A549 (cell line): ENCODE measurements around the gene D2HGDH. TPM values are rescaled to one million over a fixed set of nuclear protein-coding genes. Genes with fewer than 3 reads are reported as not detected.

Experiments
- ATAC-seq, 2 experiments: fragments of 200-7000 bp in 1 of 2; fragments of >200 bp in 1 of 2; cut with Nextera tagmentation in 1 of 2; cut with Tn5 transposase in 1 of 2; 3 replicates each; pipeline versions ENCODE4 v1.8.0 to v1.9.1; 2018 to 2020; ENCODE audit warnings: mild to moderate bottlenecking in 1 of 2, moderate library complexity in 1 of 2
- CTCF ChIA-PET: fragments of 300-600 bp; sonication (Branson Sonifier 250); formaldehyde crosslinking; extraction: SDS; loops from one replicate; lab custom pipeline; 2021; ENCODE audit warnings: antibody characterized with exemption, inconsistent platforms; lab: Yijun Ruan, JAX
- POLR2A ChIA-PET: fragments of 350-600 bp; formaldehyde crosslinking; extraction: SDS; loops from one replicate; lab custom pipeline; 2021; ENCODE audit warnings: antibody characterized with exemption, inconsistent platforms; lab: Yijun Ruan, JAX
- DNase-seq, 2 experiments: peaks; one replicate each; pipeline versions ENCODE4 v3.0.0 to v3.0.0-alpha.2; 2011 to 2016; ENCODE audit warnings: low read depth in 1 of 2, low spot score in 1 of 2
- FAIRE-seq: peaks from 2 replicates; lab custom pipeline; 2011; peaks lifted over from hg19 to GRCh38; lab: Jason Lieb, UNC
- H3K27ac ChIP-seq, 2 experiments: fragments of >200 bp; sonication (Bioruptor Twin); formaldehyde crosslinking; 3 replicates each; pipeline ENCODE4 v1.5.1; 2016 to 2017
- H3K4me1 ChIP-seq: fragments of >200 bp; sonication (Bioruptor Twin); formaldehyde crosslinking; 3 replicates; pipeline ENCODE4 v1.6.1; 2016
- H3K4me2 ChIP-seq: fragments of >200 bp; sonication (Bioruptor Twin); formaldehyde crosslinking; 3 replicates; pipeline ENCODE4 v1.6.1; 2016
- H3K4me3 ChIP-seq: fragments of >200 bp; sonication (Bioruptor Twin); formaldehyde crosslinking; 3 replicates; pipeline ENCODE4 v1.5.1; 2016
- H3K9me3 ChIP-seq: fragments of >200 bp; sonication (Bioruptor Twin); formaldehyde crosslinking; 3 replicates; pipeline ENCODE4 v1.6.1; 2016
- CEBPB ChIP-seq, 2 experiments: fragments of >200 bp in 1 of 2; sonication (Bioruptor Twin) in 1 of 2; formaldehyde crosslinking in 1 of 2; IDR thresholded peaks; 2 replicates each; pipeline ENCODE4 v1.6.1; 2012 to 2016
- CHD2 ChIP-seq: fragments of 150-350 bp; IDR thresholded peaks from 2 replicates; pipeline ENCODE4 v1.6.1; 2014; ENCODE audit warnings: low read length; ENCODE audit not compliant: partially characterized antibody
- CHD4 ChIP-seq: fragments of 200-600 bp; sonication (generic); IDR thresholded peaks from 2 replicates; pipeline ENCODE4 v1.6.1; 2016; ENCODE audit warnings: antibody characterized with exemption, mild to moderate bottlenecking, borderline replicate concordance
- EHF ChIP-seq: fragments of 250-450 bp; sonication (Bioruptor Pico); IDR thresholded peaks from 2 replicates; pipeline ENCODE4 v1.5.0; 2020; ENCODE audit warnings: mild to moderate bottlenecking
- ELK1 ChIP-seq: fragments of 150-350 bp; IDR thresholded peaks from 2 replicates; pipeline ENCODE4 v1.6.1; 2014; ENCODE audit warnings: low read depth, mild to moderate bottlenecking, low read length
- FOSB ChIP-seq: fragments of 250-450 bp; sonication (Bioruptor Pico); IDR thresholded peaks from 2 replicates; pipeline ENCODE4 v1.5.0; 2020; ENCODE audit warnings: mild to moderate bottlenecking, moderate library complexity
- FOSL2 ChIP-seq, 2 experiments: fragments of 450-650 bp in 1 of 2; fragments of >200 bp in 1 of 2; sonication (Bioruptor Twin) in 1 of 2; formaldehyde crosslinking; IDR thresholded peaks; 2 replicates each; pipeline versions ENCODE4 v1.5.0 to v1.6.1; 2016 to 2020; ENCODE audit warnings: mild to moderate bottlenecking in 1 of 2, moderate library complexity in 1 of 2
- HOXA7 ChIP-seq: fragments of 250-450 bp; sonication (Bioruptor Pico); IDR thresholded peaks from 2 replicates; pipeline ENCODE4 v1.5.0; 2020; ENCODE audit warnings: mild to moderate bottlenecking, moderate library complexity
- HOXB13 ChIP-seq: fragments of 250-450 bp; sonication (Bioruptor Pico); IDR thresholded peaks from 2 replicates; pipeline ENCODE4 v1.5.0; 2020; ENCODE audit warnings: low read depth, mild to moderate bottlenecking, moderate library complexity
- KDM1A ChIP-seq: fragments of 200-600 bp; sonication (generic); IDR thresholded peaks from 2 replicates; pipeline ENCODE4 v1.6.1; 2016; ENCODE audit warnings: low read depth, mild to moderate bottlenecking
- MAFK ChIP-seq: fragments of 450-650 bp; IDR thresholded peaks from 2 replicates; pipeline ENCODE4 v1.6.1; 2014; ENCODE audit not compliant: partially characterized antibody
- MYC ChIP-seq: IDR thresholded peaks from 2 replicates; pipeline ENCODE4 v1.6.1; 2012; ENCODE audit warnings: mild to moderate bottlenecking, inconsistent platforms, low read length, improper control_type of control experiment, borderline replicate concordance
- NFE2L2 ChIP-seq: fragments of 150-350 bp; conservative IDR thresholded peaks from 2 replicates; pipeline ENCODE4 v1.6.1; 2014; ENCODE audit warnings: low read length
- REST ChIP-seq: fragments of 200-600 bp; sonication (generic); IDR thresholded peaks from 2 replicates; pipeline ENCODE4 v1.6.1; 2016; ENCODE audit warnings: antibody characterized with exemption, mild to moderate bottlenecking, moderate library complexity
- RNF2 ChIP-seq: fragments of 200-600 bp; sonication (generic); IDR thresholded peaks from 2 replicates; pipeline ENCODE4 v1.6.1; 2016; ENCODE audit warnings: low read depth, mild to moderate bottlenecking, antibody characterized with exemption, moderate library complexity, borderline replicate concordance
- ZC3H11A ChIP-seq: fragments of 450-650 bp; IDR thresholded peaks from 2 replicates; pipeline ENCODE4 v1.6.1; 2014; ENCODE audit warnings: antibody characterized with exemption, mild to moderate bottlenecking
- ZFP36 ChIP-seq: fragments of 450-650 bp; IDR thresholded peaks from 2 replicates; pipeline ENCODE4 v1.6.1; 2014; ENCODE audit warnings: borderline replicate concordance; ENCODE audit not compliant: partially characterized antibody
- ZNF302 ChIP-seq: fragments of 250-450 bp; sonication (Bioruptor Pico); IDR thresholded peaks from 2 replicates; pipeline ENCODE4 v1.9.0; 2021; ENCODE audit warnings: inconsistent platforms, mild to moderate bottlenecking, moderate library complexity
- WGBS: methylation state at CpG from one replicate; pipeline ENCODE4 v1.1.6; 2017; ENCODE audit errors: missing lambda C conversion rate; 5-methylcytosine and 5-hydroxymethylcytosine counted together
- polyA plus RNA-seq, 4 experiments: library from polyadenylated mRNA; depleted of rRNA in 3 of 4; stranded (reverse); fragments of >200 nt; fragmentation: RNase III in 1 of 4; extraction: RNeasy Plus Mini Kit Qiagen cat#74134 plus additional on column Dnase treatment in 1 of 4; gene quantifications; 2 replicates in 3 of 4; 3 replicates in 1 of 4; pipeline ENCODE4 v1.2.3, GENCODE V29; 2011 to 2017
- TF ChIP-seq, protein P1 (sequence below): fragments of 250-450 bp; sonication (Bioruptor Pico); IDR thresholded peaks from 2 replicates; pipeline ENCODE4 v1.5.0; 2020; ENCODE audit warnings: low read depth, mild to moderate bottlenecking, moderate library complexity
- TF ChIP-seq, protein P2 (sequence below): IDR thresholded peaks from 2 replicates; pipeline ENCODE4 v1.6.1; 2012; ENCODE audit warnings: low read depth, borderline replicate concordance

D2HGDH gene
- polyA plus RNA-seq, 2 of the 4 experiments (the other 2 are of a cell fraction) = 6.5 to 18.5 TPM

- no peaks in the 10 kb centered on the region for H3K4me1 ChIP-seq
- ATAC-seq = no peak
- no peak overlapping the region for H3K4me2 ChIP-seq
- WGBS = 89% methylated on average over 6 of the region's 6 CpGs
- FAIRE-seq = no peak
- POLR2A ChIA-PET = no interaction called here
- DNase-seq = no peak
- H3K4me3 ChIP-seq = no peak overlapping the region
- H3K27ac ChIP-seq = no peak overlapping the region
- H3K9me3 ChIP-seq = no peaks in the 10 kb centered on the region
- CTCF ChIA-PET = interaction anchor here (0.9 to 3.2 kb wide), 3 partner anchors 8 to 149 kb away, joined by 3 to 9 read pairs (median 7); partner anchors contain the start of gene ING5
- TF ChIP-seq HOXA7 (CRISPR knock-in tag) (no peak), KDM1A (no peak), CEBPB (IDR thresholded peaks at IDR 0.05) (no peak), HOXB13 (CRISPR knock-in tag) (no peak), CHD4 (no peak), MYC (no peak), FOSL2 (IDR thresholded peaks at IDR 0.05) (no peak), FOSL2 (CRISPR knock-in tag; IDR thresholded peaks at IDR 0.05) (no peak), ZNF302 (CRISPR knock-in tag) (no peak), EHF (CRISPR knock-in tag) (no peak), ZFP36 (no peak), ZC3H11A (no peak), REST (no peak), ELK1 (no peak), MAFK (no peak), CHD2 (no peak), FOSB (CRISPR knock-in tag) (no peak), RNF2 (no peak)
- TF ChIP-seq, protein P1, sequence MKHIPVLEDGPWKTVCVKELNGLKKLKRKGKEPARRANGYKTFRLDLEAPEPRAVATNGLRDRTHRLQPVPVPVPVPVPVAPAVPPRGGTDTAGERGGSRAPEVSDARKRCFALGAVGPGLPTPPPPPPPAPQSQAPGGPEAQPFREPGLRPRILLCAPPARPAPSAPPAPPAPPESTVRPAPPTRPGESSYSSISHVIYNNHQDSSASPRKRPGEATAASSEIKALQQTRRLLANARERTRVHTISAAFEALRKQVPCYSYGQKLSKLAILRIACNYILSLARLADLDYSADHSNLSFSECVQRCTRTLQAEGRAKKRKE (CRISPR knock-in tag) = no peak
- TF ChIP-seq, protein P2, sequence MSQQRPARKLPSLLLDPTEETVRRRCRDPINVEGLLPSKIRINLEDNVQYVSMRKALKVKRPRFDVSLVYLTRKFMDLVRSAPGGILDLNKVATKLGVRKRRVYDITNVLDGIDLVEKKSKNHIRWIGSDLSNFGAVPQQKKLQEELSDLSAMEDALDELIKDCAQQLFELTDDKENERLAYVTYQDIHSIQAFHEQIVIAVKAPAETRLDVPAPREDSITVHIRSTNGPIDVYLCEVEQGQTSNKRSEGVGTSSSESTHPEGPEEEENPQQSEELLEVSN = no peak
These were observed 4.6 kb upstream of the D2HGDH start for GRCh38 chr2:241729868-241730267.

DNA sequence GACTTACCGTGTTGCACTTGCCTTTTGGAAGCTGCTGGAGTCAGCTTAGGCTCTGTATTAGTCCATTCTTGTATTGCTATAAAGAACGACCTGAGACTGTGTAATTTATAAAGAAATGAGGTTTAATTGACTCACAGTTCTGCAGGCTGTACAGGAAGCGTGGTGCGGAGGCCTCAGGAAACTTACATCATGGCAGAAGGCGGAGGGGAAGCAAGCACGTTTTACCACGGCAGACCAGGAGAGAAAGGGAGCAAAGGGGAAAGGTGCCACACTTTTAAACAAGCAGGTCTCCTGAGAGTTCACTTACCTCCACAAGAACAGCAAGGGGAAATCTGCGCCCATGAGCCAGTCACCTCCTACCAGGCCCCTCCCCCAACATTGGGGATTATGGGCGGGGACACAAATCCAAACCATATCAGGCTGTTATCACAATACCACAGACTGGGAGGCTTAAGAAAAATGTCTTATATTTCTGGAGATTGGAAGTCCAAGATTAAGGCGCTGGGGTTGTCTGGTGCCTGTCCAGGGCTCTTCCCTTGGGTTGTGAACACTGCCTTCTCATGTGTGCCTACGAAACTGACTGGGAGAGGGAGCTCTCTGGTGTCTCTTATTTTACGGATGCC is 3.6 kb upstream of the D2HGDH start:
- FAIRE-seq = no peak
- ChIA-PET POLR2A (no interaction called here), CTCF (interaction anchor here (0.7 to 1.7 kb wide), 5 partner anchors 9 to 148 kb away, joined by 3 to 7 read pairs (median 3); partner anchors contain the start of gene ING5)
- Histone ChIP-seq H3K27ac (no peak overlapping the region), H3K4me2 (no peak overlapping the region), H3K9me3 (no peaks in the 10 kb centered on the region), H3K4me3 (no peak overlapping the region), H3K4me1 (peaks cover 3% of the 10 kb centered on the region; the same call in 1 of the 3 replicates)
- WGBS = 83% methylated on average over 12 of the region's 12 CpGs
- no peak for TF ChIP-seq NFE2L2
- TF ChIP-seq ZNF302 (CRISPR knock-in tag) = no peak
- no peak for DNase-seq
- no peak for ATAC-seq
